GM12878 (cell line): Measurements from ENCODE around the gene RNF113B.

Source experiments
- BCL11A ChIP-seq: IDR thresholded peaks from 2 replicates; pipeline ENCODE4 v1.6.1; 2011; ENCODE audit warnings: low read depth, low read length
- BCL3 ChIP-seq: IDR thresholded peaks from 2 replicates; pipeline ENCODE4 v1.6.1; 2011; ENCODE audit warnings: borderline replicate concordance, low read depth, mild to moderate bottlenecking, moderate library complexity, low read length; ENCODE audit not compliant: insufficient read depth, poor library complexity, severe bottlenecking
- CBX3 ChIP-seq: fragments of 200-600 bp; sonication (generic); IDR thresholded peaks from 2 replicates; pipeline ENCODE4 v1.6.1; 2016; ENCODE audit warnings: low read depth, borderline replicate concordance
- CTCF ChIP-seq, 3 experiments: IDR thresholded peaks in 2 of 3; conservative IDR thresholded peaks in 1 of 3; 2 replicates each; pipeline ENCODE4 v1.5.1; 2011; ENCODE audit warnings: low read depth in 3 of 3, low read length in 3 of 3, mild to moderate bottlenecking in 3 of 3, control low read depth in 2 of 3, moderate library complexity in 2 of 3, inconsistent platforms in 1 of 3, mixed read lengths in 1 of 3; ENCODE audit not compliant: control insufficient read depth in 2 of 3, insufficient read depth in 1 of 3; ENCODE audit errors: extremely low read depth in 1 of 3
- EGR1 ChIP-seq, 2 experiments: IDR thresholded peaks; 1 replicate in 1 of 2; 2 replicates in 1 of 2; pipeline ENCODE4 v1.6.1; 2011 to 2012; ENCODE audit warnings: low read depth in 2 of 2, low read length in 2 of 2, borderline replicate concordance in 1 of 2, mild to moderate bottlenecking in 1 of 2, moderate library complexity in 1 of 2
- NBN ChIP-seq: fragments of 450-650 bp; IDR thresholded peaks from 2 replicates; pipeline ENCODE4 v1.6.1; 2016
- SMC3 ChIP-seq: IDR thresholded peaks from 2 replicates; pipeline ENCODE4 v1.6.1; 2011; ENCODE audit warnings: low read length, improper control_type of control experiment, borderline replicate concordance
- SP1 ChIP-seq: IDR thresholded peaks from one replicate; pipeline ENCODE4 v1.6.1; 2011; ENCODE audit warnings: low read depth, low read length
- TCF7 ChIP-seq: IDR thresholded peaks from 2 replicates; pipeline ENCODE4 v1.6.1; 2014; ENCODE audit warnings: antibody characterized with exemption, borderline replicate concordance
- TF ChIP-seq, protein P1 (sequence below): IDR thresholded peaks from 2 replicates; pipeline ENCODE4 v1.6.1; 2012; ENCODE audit warnings: improper control_type of control experiment, low read depth, low read length; ENCODE audit not compliant: insufficient replicate concordance

DNA sequence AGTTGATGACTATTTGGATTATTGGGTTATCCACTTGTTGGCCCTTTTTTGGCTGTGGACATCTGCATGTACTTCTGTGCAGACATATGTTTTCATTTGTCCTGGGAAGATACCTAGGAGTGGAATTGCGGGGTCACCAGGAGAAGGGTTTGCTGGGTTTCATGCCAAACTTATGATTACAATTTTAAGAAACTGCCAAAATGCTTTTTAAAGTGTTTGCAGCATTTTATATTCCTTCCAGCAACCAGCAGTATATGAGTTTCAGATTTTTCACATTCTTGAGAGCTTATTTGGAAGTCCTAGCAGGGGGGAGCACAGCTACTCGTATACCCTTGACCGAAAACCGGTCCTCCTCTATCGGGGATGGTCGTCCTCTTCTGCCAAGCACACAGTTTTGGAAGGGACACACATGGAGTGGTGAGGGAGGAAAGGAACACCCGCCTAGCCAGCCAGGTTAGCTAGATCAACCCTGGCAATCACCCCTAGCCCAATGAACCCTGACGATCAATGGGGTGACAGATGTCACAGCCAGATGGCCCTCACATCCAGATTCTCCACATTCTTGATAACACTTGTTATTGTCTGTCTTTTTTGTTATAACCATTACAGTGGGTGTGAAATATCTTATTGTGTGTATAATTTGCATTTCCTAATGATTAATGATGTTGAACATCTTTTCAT, 26.7 kb upstream of the RNF113B start:
- TF ChIP-seq BCL11A = no peak
- no peak for TF ChIP-seq CTCF (IDR thresholded peaks at IDR 0.05 in 2 of 3, conservative IDR thresholded peaks at IDR 0.05 in 1 of 3; ENCODE audit: control insufficient read depth in 2 of 3, extremely low read depth in 1 of 3, insufficient read depth in 1 of 3, low read depth in 3 of 3, low read length in 3 of 3)
- TF ChIP-seq SP1 = no peak
- TF ChIP-seq BCL3 = no peak
- TF ChIP-seq TCF7 = no peak
- TF ChIP-seq, protein P1, sequence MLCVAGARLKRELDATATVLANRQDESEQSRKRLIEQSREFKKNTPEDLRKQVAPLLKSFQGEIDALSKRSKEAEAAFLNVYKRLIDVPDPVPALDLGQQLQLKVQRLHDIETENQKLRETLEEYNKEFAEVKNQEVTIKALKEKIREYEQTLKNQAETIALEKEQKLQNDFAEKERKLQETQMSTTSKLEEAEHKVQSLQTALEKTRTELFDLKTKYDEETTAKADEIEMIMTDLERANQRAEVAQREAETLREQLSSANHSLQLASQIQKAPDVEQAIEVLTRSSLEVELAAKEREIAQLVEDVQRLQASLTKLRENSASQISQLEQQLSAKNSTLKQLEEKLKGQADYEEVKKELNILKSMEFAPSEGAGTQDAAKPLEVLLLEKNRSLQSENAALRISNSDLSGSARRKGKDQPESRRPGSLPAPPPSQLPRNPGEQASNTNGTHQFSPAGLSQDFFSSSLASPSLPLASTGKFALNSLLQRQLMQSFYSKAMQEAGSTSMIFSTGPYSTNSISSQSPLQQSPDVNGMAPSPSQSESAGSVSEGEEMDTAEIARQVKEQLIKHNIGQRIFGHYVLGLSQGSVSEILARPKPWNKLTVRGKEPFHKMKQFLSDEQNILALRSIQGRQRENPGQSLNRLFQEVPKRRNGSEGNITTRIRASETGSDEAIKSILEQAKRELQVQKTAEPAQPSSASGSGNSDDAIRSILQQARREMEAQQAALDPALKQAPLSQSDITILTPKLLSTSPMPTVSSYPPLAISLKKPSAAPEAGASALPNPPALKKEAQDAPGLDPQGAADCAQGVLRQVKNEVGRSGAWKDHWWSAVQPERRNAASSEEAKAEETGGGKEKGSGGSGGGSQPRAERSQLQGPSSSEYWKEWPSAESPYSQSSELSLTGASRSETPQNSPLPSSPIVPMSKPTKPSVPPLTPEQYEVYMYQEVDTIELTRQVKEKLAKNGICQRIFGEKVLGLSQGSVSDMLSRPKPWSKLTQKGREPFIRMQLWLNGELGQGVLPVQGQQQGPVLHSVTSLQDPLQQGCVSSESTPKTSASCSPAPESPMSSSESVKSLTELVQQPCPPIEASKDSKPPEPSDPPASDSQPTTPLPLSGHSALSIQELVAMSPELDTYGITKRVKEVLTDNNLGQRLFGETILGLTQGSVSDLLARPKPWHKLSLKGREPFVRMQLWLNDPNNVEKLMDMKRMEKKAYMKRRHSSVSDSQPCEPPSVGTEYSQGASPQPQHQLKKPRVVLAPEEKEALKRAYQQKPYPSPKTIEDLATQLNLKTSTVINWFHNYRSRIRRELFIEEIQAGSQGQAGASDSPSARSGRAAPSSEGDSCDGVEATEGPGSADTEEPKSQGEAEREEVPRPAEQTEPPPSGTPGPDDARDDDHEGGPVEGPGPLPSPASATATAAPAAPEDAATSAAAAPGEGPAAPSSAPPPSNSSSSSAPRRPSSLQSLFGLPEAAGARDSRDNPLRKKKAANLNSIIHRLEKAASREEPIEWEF = no peak
- TF ChIP-seq CBX3 = no peak
- TF ChIP-seq EGR1 (IDR thresholded peaks at IDR 0.05; ENCODE audit: borderline replicate concordance in 1 of 2, low read depth in 2 of 2, low read length in 2 of 2) = no peak
- no peak for TF ChIP-seq SMC3
- TF ChIP-seq NBN = no peak
